LNCAP (cell line): ENCODE data around the gene SLC39A3.

Experiments
- TF ChIP-seq, protein P1 (sequence below): fragments of 450-650 bp; IDR thresholded peaks from 2 replicates; pipeline ENCODE4 v1.5.1; 2017; ENCODE audit warnings: mild to moderate bottlenecking

The SLC39A3 gene

DNA sequence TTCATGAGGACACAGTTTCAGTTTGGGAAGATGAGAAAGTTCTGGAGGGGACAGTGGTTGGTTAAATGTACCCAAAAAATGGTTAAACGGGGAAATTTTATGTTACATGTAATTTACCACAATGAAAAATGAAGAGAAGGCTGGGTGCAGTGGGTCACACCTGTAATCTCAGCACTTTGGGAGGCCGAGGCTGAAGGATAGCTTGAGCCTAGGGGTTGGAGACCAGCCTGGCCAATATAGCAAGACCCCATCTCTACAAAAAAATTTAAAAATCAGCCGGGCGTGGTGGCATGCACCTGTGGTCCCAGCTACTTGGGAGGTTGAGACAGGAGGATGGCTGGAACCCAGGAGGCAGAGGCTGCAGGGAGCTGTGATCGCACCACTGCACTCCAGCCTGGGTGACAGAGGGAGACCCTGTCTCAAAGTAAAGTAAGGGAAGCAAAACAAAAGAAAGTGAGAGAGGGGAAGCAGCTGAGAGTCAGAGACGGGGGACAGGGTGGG is 54.6 kb downstream of the SLC39A3 start:
- TF ChIP-seq, protein P1, sequence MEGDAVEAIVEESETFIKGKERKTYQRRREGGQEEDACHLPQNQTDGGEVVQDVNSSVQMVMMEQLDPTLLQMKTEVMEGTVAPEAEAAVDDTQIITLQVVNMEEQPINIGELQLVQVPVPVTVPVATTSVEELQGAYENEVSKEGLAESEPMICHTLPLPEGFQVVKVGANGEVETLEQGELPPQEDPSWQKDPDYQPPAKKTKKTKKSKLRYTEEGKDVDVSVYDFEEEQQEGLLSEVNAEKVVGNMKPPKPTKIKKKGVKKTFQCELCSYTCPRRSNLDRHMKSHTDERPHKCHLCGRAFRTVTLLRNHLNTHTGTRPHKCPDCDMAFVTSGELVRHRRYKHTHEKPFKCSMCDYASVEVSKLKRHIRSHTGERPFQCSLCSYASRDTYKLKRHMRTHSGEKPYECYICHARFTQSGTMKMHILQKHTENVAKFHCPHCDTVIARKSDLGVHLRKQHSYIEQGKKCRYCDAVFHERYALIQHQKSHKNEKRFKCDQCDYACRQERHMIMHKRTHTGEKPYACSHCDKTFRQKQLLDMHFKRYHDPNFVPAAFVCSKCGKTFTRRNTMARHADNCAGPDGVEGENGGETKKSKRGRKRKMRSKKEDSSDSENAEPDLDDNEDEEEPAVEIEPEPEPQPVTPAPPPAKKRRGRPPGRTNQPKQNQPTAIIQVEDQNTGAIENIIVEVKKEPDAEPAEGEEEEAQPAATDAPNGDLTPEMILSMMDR, result no peak

DNA sequence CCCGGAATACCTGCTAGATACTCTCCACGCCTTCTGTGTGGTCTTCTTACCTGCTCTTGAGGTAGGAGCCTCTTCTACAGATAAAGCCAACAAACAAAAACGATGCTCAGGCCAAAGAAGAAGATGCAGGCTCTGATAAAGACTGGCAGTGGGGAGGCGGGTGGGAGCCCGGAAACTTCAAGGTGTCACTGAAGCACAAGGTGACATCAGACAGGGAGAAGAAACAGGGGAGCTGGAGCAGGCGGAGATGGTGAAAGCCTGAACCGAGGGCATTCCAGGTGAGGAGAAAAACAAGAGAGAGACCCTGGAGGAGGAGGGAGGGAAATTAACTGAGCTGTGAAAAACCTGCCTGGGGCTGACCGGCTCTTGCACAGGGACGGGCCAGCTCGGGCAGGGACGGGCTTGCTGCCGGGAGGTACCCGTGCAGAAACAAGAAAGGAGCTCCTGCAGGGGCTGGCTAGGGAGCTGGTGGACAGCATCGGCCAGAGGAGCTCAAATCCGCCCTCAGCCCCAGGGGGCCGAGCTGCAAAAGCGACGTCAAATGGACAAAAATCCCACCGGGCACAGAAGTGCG is 56.3 kb downstream of the SLC39A3 start:
- TF ChIP-seq, protein P1, result no peak
